Fibroblast of lung (primary cell): ENCODE data around the gene MEF2A. TPM values are rescaled to one million over a fixed set of nuclear protein-coding genes. Genes with fewer than 3 reads are reported as not detected.

Experiments used
- DNase-seq, 2 donors: peaks; one replicate each; pipeline versions ENCODE4 v3.0.0 to v3.0.0-alpha.2; 2010; ENCODE audit warnings: low read depth in 2 of 2
- H2AFZ ChIP-seq: 2 replicates; pipeline ENCODE4 v1.5.1; 2012; ENCODE audit warnings: low read length, control low read depth, inconsistent platforms
- H3K27ac ChIP-seq: 2 replicates; pipeline ENCODE4 v1.5.1; 2011; ENCODE audit warnings: low read length, control low read depth; ENCODE audit not compliant: insufficient read depth
- H3K27me3 ChIP-seq: 2 replicates; pipeline ENCODE4 v1.5.1; 2011; ENCODE audit warnings: mild to moderate bottlenecking, low read length; ENCODE audit not compliant: control insufficient read depth, insufficient read depth
- H3K36me3 ChIP-seq: 2 replicates; pipeline ENCODE4 v1.5.1; 2011; ENCODE audit warnings: low read length; ENCODE audit not compliant: control insufficient read depth, insufficient read depth
- H3K4me1 ChIP-seq: 2 replicates; pipeline ENCODE4 v1.5.1; 2011; ENCODE audit warnings: low read length; ENCODE audit not compliant: control insufficient read depth, insufficient read depth; ENCODE audit errors: extremely low read depth
- H3K4me2 ChIP-seq: 2 replicates; pipeline ENCODE4 v1.5.1; 2011; ENCODE audit warnings: low read length, control low read depth; ENCODE audit not compliant: insufficient read depth; ENCODE audit errors: extremely low read depth
- H3K4me3 ChIP-seq, 4 experiments: fragments of 200-600 bp in 1 of 4; sonication (generic) in 1 of 4; replicated peaks in 1 of 4; 2 replicates each; pipeline ENCODE4 v1.5.1; 2011 to 2016; ENCODE audit warnings: low read length in 4 of 4, low read depth in 3 of 4, mild to moderate bottlenecking in 3 of 4, control low read depth in 2 of 4, inconsistent platforms in 1 of 4, mixed read lengths in 1 of 4; ENCODE audit not compliant: insufficient read depth in 1 of 4; ENCODE audit errors: control extremely low read depth in 1 of 4
- H3K79me2 ChIP-seq: 2 replicates; pipeline ENCODE4 v1.5.1; 2012; ENCODE audit warnings: mild to moderate bottlenecking, low read length, inconsistent platforms; ENCODE audit not compliant: control insufficient read depth, insufficient read depth
- H3K9ac ChIP-seq: 2 replicates; pipeline ENCODE4 v1.5.1; 2011; ENCODE audit warnings: mild to moderate bottlenecking, low read length, control low read depth; ENCODE audit not compliant: insufficient read depth
- H3K9me3 ChIP-seq: 2 replicates; pipeline ENCODE4 v1.5.1; 2012; ENCODE audit warnings: low read depth, low read length; ENCODE audit not compliant: control insufficient read depth, insufficient read depth
- H4K20me1 ChIP-seq: 2 replicates; pipeline ENCODE4 v1.5.1; 2011; ENCODE audit warnings: low read length; ENCODE audit not compliant: control insufficient read depth, insufficient read depth; ENCODE audit errors: extremely low read depth
- EZH2 ChIP-seq: IDR thresholded peaks from 2 replicates; pipeline ENCODE4 v1.5.1; 2012; ENCODE audit warnings: low read length, control low read depth, mild to moderate bottlenecking; ENCODE audit errors: missing control alignments
- polyA plus RNA-seq, 2 donors: library from polyadenylated mRNA; depleted of rRNA in 1 of 2; stranded (reverse) in 1 of 2; unstranded in 1 of 2; fragments of >200 nt; gene quantifications; 2 replicates each; pipeline ENCODE4 v1.2.1, GENCODE V29; 2011 to 2012; ENCODE audit warnings: missing spikeins in 1 of 2
- total RNA-seq: library from RNA; depleted of rRNA; stranded (reverse); fragments of >200 nt; gene quantifications from 2 replicates; pipeline ENCODE4 v1.2.1, GENCODE V29; 2014
- TF ChIP-seq, protein P1 (sequence below), 2 donors: IDR thresholded peaks in 1 of 2; conservative IDR thresholded peaks in 1 of 2; 1 replicate in 1 of 2; 2 replicates in 1 of 2; pipeline ENCODE4 v1.5.1; 2011 to 2012; ENCODE audit warnings: low read length in 2 of 2, control low read depth in 1 of 2, inconsistent platforms in 1 of 2, low read depth in 1 of 2, mild to moderate bottlenecking in 1 of 2

The MEF2A gene
- total and polyA plus RNA-seq, 2 donors (not counting 1 experiment from before 2014, with no cell fraction given), result 24.6 to 40.4 TPM

DNA sequence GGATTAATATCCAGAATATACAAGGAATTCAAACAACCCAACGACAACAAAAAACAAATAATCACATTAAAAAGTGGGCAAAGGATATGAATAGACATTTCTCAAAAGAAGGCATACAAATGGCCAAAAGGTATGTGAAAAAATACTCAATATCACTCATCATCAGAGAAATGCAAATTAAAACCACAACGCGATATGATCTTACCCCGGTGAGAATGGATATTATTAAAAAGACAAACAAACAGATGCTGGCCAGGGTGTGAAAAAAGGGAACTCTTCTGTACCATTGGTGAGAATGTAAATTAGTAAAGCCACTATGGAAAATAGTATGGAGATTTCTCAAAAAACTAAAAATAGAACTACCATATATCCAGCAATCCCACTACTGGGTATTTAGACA, 43.5 kb upstream of the MEF2A start:
- H3K36me3 ChIP-seq, result no peaks in the 10 kb centered on the region
- H3K4me3 ChIP-seq, result no peak overlapping the region
- H3K27ac ChIP-seq, result no peak overlapping the region
- no peak for TF ChIP-seq EZH2
- TF ChIP-seq, protein P1, sequence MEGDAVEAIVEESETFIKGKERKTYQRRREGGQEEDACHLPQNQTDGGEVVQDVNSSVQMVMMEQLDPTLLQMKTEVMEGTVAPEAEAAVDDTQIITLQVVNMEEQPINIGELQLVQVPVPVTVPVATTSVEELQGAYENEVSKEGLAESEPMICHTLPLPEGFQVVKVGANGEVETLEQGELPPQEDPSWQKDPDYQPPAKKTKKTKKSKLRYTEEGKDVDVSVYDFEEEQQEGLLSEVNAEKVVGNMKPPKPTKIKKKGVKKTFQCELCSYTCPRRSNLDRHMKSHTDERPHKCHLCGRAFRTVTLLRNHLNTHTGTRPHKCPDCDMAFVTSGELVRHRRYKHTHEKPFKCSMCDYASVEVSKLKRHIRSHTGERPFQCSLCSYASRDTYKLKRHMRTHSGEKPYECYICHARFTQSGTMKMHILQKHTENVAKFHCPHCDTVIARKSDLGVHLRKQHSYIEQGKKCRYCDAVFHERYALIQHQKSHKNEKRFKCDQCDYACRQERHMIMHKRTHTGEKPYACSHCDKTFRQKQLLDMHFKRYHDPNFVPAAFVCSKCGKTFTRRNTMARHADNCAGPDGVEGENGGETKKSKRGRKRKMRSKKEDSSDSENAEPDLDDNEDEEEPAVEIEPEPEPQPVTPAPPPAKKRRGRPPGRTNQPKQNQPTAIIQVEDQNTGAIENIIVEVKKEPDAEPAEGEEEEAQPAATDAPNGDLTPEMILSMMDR (conservative IDR thresholded peaks at IDR 0.05 in 1 of 2, IDR thresholded peaks at IDR 0.05 in 1 of 2; ENCODE audit: low read depth in 1 of 2, low read length in 2 of 2), result no peak
- H3K4me2 ChIP-seq, result no peak overlapping the region
- H3K27me3 ChIP-seq, result no peaks in the 10 kb centered on the region
- no peak overlapping the region for H2AFZ ChIP-seq
- no peak overlapping the region for H3K9ac ChIP-seq
- H3K9me3 ChIP-seq, result no peaks in the 10 kb centered on the region
- H3K4me1 ChIP-seq, result no peaks in the 10 kb centered on the region
- no peaks in the 10 kb centered on the region for H3K79me2 ChIP-seq
- DNase-seq, result no peak
- H4K20me1 ChIP-seq, result no peaks in the 10 kb centered on the region

DNA sequence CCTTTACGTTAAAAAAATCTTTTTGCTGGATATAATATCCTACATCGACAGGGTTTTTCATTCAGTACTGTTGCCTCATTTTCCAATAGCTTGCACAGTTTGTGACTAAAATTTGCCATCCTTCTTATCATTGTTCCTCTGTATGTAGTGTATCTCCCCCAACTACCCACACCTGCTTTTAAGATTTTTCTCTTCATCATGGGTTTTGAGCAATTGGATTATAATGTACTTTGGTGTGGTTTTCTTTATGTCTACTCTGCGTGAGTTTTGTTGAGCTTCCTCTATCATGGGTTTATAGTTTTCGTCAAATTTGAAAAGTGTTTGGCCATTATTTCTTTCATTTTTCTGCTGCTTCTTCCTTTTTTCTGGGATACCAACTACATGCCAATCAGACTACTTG, 39.6 kb upstream of the MEF2A start:
- Histone ChIP-seq H3K27me3 (no peaks in the 10 kb centered on the region), H3K4me2 (no peak overlapping the region), H3K4me3 (no peak overlapping the region), H4K20me1 (no peaks in the 10 kb centered on the region), H3K27ac (no peak overlapping the region), H3K36me3 (no peaks in the 10 kb centered on the region), H3K4me1 (no peaks in the 10 kb centered on the region), H3K9me3 (no peaks in the 10 kb centered on the region), H3K79me2 (no peaks in the 10 kb centered on the region), H3K9ac (no peak overlapping the region), H2AFZ (no peak overlapping the region)
- no peak for TF ChIP-seq EZH2
- TF ChIP-seq, protein P1 (conservative IDR thresholded peaks at IDR 0.05 in 1 of 2, IDR thresholded peaks at IDR 0.05 in 1 of 2; ENCODE audit: low read depth in 1 of 2, low read length in 2 of 2), result no peak
- no peak for DNase-seq

DNA sequence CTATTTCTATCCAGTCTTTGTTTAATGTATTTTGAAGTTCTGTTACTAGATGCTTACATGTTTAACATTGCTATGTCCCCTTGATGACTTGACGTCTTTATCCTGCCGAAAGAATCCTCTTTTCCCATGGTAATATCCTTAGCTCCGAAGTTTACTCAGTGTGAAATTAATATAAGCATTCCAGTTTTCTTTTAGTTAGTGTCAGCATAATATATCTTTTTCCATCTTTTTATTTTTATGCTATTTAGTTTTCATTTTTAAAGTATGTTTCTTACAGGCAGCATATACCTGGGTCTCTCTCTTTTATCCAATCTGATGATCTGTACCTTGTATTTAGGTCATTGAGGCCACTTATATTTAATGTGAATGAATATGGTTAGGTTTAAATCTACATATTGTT, 39.1 kb upstream of the MEF2A start:
- no peaks in the 10 kb centered on the region for H3K9me3 ChIP-seq
- H4K20me1 ChIP-seq, result no peaks in the 10 kb centered on the region
- TF ChIP-seq, protein P1 (conservative IDR thresholded peaks at IDR 0.05 in 1 of 2, IDR thresholded peaks at IDR 0.05 in 1 of 2; ENCODE audit: low read depth in 1 of 2, low read length in 2 of 2), result no peak
- TF ChIP-seq EZH2, result no peak
- H3K9ac ChIP-seq, result no peak overlapping the region
- no peak overlapping the region for H3K4me2 ChIP-seq
- no peak overlapping the region for H2AFZ ChIP-seq
- H3K36me3 ChIP-seq, result no peaks in the 10 kb centered on the region
- no peaks in the 10 kb centered on the region for H3K79me2 ChIP-seq
- DNase-seq, result no peak
- H3K4me3 ChIP-seq, result no peak overlapping the region
- H3K27ac ChIP-seq, result no peak overlapping the region
- no peaks in the 10 kb centered on the region for H3K4me1 ChIP-seq
- no peaks in the 10 kb centered on the region for H3K27me3 ChIP-seq
